ENCODE measurements around the gene MUS81. TPM values are rescaled to one million over a fixed set of nuclear protein-coding genes. Genes with fewer than 3 reads are reported as not detected.

The MUS81 gene
- total and polyA plus RNA-seq, 2 of the 13 experiments (the other 11 are each of a cell fraction or from before 2014, with no cell fraction given), result 25.6 to 30.2 TPM

GRCh38 chr11:65857853-65858680, 2.2 kb upstream of the MUS81 start, which contains the start of gene CFL1 (continued):
- TF ChIP-seq ATF6 (CRISPR knock-in tag; conservative IDR thresholded peaks at IDR 0.05), result 0 out of 2 replicates have a peak, but pooled peaks have one; percentile 56
- no peak for TF ChIP-seq ZNF672 (CRISPR knock-in tag; IDR thresholded peaks at IDR 0.05)
- TF ChIP-seq ZNF598 (CRISPR knock-in tag; IDR thresholded peaks at IDR 0.05; ENCODE audit: borderline replicate concordance), result no peak
- TF ChIP-seq TCF12 (IDR thresholded peaks at IDR 0.05), result no peak
- peak; percentile 94 for TF ChIP-seq TCF12 (CRISPR knock-in tag; IDR thresholded peaks at IDR 0.05)
- TF ChIP-seq ISL2 (CRISPR knock-in tag; IDR thresholded peaks at IDR 0.05), result peak; percentile 15; the same call in 1 of the 2 replicates
- TF ChIP-seq GTF3A (CRISPR knock-in tag; conservative IDR thresholded peaks at IDR 0.05), result no peak
- TF ChIP-seq PCBP1 (IDR thresholded peaks at IDR 0.05; ENCODE audit: borderline replicate concordance, low read depth, low read length), result no peak
- peak; percentile 69 for TF ChIP-seq ZNF768 (CRISPR knock-in tag; IDR thresholded peaks at IDR 0.05)
- peak; percentile 42; the same call in 1 of the 2 replicates for TF ChIP-seq SIX4 (CRISPR knock-in tag; IDR thresholded peaks at IDR 0.05)
- peak; percentile 98 for TF ChIP-seq ZNF574 (CRISPR knock-in tag; IDR thresholded peaks at IDR 0.05)
- peak; percentile 82 for TF ChIP-seq PHF8 (CRISPR knock-in tag; IDR thresholded peaks at IDR 0.05)
- TF ChIP-seq SP4 (CRISPR knock-in tag; IDR thresholded peaks at IDR 0.05), result peak; percentile 75
- no peak for TF ChIP-seq ZNF512B (CRISPR knock-in tag; IDR thresholded peaks at IDR 0.05; ENCODE audit: borderline replicate concordance)
- TF ChIP-seq KLF13 (CRISPR knock-in tag; IDR thresholded peaks at IDR 0.05), result no peak
- TF ChIP-seq SPEN (CRISPR knock-in tag; IDR thresholded peaks at IDR 0.05; ENCODE audit: low read depth), result peak; percentile 54
- peak; percentile 96 for TF ChIP-seq ZNF143 (CRISPR knock-in tag; IDR thresholded peaks at IDR 0.05)
- peak; percentile 96; the same call in 1 of the 2 replicates for TF ChIP-seq ZNF567 (CRISPR knock-in tag; IDR thresholded peaks at IDR 0.05; ENCODE audit: borderline replicate concordance)
- no peak for TF ChIP-seq ZFP36L2 (CRISPR knock-in tag; IDR thresholded peaks at IDR 0.05)
- TF ChIP-seq NCOA2 (CRISPR knock-in tag; IDR thresholded peaks at IDR 0.05), result peak; percentile 26; the same call in 1 of the 2 replicates
- TF ChIP-seq MED13 (CRISPR knock-in tag; IDR thresholded peaks at IDR 0.05), result peak; percentile 25; the same call in 1 of the 2 replicates

Measured in HepG2 (cell line).